ENCODE measurements around the gene BIRC2.
"Not testable (repeated sequence)": the region's sequence is repeated elsewhere in the genome, so short reads cannot be mapped to it uniquely, and the experiment has no call there.

BIRC2 gene

DNA sequence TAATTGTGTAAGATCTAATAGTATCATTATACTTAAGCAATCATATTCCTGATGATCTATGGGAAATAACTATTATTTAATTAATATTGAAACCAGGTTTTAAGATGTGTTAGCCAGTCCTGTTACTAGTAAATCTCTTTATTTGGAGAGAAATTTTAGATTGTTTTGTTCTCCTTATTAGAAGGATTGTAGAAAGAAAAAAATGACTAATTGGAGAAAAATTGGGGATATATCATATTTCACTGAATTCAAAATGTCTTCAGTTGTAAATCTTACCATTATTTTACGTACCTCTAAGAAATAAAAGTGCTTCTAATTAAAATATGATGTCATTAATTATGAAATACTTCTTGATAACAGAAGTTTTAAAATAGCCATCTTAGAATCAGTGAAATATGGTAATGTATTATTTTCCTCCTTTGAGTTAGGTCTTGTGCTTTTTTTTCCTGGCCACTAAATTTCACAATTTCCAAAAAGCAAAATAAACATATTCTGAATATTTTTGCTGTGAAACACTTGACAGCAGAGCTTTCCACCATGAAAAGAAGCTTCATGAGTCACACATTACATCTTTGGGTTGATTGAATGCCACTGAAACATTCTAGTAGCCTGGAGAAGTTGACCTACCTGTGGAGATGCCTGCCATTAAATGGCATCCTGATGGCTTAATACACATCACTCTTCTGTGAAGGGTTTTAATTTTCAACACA is 23.3 kb upstream of the BIRC2 start:
- no peak for DNase-seq

DNA sequence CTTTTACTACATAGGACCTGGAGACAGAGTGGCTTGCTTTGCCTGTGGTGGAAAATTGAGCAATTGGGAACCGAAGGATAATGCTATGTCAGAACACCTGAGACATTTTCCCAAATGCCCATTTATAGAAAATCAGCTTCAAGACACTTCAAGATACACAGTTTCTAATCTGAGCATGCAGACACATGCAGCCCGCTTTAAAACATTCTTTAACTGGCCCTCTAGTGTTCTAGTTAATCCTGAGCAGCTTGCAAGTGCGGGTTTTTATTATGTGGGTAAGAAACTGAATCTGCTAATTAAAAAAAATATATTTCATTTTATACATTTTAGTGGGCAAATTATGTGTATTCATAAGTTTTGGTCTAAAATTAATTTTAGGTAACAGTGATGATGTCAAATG is 21.9 kb upstream of the BIRC2 start:
- DNase-seq = no peak

DNA sequence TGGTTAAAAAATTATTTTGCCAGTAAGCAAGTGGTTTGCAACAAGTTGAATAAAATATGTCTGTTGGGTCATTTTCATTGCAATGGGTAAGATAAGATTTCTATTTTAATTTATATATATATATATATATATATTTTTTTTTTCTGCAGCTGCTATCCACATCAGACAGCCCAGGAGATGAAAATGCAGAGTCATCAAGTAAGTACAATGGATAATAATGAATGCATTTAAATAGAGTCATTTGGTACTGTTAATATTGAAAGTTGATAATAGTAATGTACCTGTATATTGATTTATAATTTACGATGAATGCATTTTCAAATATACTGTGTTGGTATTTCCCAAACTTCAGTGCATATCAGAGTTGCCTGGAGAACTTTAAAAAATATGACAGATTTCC is 18.3 kb upstream of the BIRC2 start:
- DNase-seq = no peak

DNA sequence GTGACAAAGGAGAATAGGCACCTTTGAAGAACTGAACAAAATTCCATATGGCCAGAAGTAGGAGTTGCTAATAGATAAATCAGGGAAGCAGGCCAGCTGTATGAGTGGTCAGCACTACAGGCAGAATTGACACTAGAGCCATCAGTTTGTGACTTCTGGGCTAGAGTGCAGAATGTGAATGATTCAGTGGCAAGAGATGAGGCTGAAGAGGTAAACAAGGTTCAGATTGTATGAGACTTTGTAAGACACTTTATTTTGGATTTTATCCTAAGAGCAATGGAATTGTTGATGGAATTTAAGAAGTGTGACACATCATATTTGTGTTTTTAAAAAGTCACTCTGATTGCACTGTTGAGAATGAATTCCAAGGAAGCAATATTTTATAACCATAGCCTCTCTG is 16.8 kb upstream of the BIRC2 start:
- no peak for DNase-seq

DNA sequence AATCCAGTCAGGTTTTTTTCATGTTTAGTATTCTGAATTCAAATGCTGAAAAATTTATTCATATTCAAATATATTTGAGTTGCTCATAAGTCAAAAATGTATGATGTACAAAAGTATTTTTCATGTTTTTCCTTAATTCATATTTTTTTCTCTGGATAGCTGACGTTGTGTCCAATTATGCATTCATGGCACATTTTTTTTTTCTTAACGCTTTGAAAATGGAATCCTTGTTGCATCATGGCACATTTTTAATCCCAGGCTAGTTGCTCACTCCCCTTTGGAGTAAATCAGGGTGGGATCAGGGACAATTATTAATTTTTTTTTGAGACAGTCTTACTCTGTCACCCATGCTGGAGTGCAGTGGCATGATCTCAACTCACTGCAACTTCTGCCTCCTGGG is 15.7 kb upstream of the BIRC2 start:
- no peak for DNase-seq

DNA sequence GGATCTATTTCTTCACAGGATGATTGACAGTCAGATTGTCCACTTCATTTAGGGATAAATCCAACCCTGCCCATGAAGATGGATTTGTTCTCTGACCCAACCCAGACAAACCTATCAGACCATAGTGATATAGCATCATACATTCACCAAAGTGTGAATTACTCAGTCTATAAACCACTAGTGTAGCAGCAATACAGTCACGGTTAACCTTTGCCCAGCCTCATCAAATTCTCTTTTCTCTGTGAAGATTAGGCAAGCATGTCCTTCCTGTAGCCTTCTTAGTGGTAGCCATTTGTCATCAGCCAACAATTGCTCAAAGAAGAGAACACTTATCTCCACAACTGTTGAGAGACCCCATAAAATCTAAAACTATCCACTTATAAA is 14.4 kb upstream of the BIRC2 start:
- no peak for DNase-seq

DNA sequence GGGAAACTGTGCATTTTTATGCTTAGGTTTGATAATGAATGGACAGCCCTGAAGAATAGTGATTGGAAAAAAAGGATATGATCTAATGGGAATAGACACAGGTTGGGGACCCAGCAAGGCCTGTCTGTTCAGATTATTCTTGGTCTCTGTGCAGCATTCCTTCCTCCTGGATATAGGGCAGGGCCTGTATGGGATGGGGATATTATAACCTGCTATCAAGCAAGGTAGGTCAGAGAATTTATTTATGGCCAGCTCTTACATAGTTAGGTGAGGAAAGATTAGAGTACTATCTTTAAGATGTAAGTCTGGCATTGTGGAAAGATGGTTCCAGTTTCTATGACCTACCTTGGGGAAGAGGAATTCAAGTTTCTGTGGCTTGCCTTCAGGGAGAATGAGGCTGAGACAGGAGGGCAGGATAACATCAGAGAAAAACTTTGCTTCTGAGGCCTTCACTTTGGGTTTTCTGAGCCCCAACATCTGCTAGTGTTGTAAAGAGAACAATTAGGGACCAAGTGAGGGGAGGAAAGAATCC is 8.5 kb upstream of the BIRC2 start:
- no peak for DNase-seq

DNA sequence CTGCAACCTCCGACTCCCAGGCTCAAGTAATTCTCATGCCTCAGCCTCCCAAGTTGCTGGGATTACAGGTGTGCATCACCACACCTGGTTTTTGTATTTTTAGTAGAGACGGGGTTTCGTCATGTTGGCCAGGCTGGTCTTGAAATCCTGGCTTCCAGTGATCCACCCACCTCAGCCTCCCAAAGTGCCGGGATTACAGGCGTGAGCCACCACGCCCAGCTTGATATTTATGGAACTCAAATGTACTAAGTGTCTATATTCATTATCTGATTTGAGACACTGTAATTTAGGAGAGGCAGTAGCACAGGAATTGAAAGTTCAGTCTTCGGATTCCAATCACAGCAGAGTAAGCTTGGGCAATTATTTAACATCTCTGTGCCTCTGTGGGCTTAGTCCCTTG is 5.7 kb upstream of the BIRC2 start:
- not testable (repeated sequence) for DNase-seq

DNA sequence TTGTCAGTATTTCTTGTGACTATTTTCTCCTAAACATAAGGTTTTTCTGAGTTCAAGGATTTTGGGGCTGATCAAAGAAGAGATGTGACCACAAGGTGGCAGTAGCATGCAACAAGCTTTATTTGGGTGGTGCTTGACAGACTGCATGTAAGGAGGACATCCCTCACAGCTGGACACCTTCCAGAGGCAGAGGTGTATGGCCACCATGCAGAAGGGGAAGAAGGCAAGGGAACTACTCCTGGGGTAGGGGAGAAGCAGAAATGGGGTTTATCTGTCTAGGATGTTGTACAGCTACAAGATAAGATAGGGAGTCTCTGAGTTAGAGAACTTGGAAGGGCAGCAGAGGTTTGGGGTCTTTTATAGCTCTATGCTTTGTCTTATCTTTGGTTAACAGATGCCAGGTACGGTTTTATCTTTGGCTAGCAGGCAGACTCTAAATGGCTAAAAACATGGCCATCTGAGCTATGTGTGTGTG is 5.1 kb upstream of the BIRC2 start:
- peak; percentile 84 for DNase-seq

DNA sequence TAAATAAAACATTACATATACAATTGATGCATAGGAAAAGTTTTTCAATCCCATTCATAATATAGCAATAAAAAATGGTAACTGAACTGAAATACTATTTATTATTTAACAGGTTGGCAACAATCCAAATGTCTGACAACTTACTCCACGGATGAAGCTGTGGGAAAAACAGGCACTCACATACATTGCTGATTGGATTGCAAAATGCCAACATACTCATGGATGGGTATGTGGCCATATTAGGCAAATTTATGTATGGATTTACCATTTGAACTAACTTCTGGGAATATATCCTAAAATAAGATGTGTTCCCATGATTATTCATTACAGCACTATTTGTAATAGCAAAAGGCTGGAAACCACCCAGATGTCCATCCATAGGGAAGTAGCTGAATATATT is 3.2 kb upstream of the BIRC2 start:
- DNase-seq = peak; percentile 69

DNA sequence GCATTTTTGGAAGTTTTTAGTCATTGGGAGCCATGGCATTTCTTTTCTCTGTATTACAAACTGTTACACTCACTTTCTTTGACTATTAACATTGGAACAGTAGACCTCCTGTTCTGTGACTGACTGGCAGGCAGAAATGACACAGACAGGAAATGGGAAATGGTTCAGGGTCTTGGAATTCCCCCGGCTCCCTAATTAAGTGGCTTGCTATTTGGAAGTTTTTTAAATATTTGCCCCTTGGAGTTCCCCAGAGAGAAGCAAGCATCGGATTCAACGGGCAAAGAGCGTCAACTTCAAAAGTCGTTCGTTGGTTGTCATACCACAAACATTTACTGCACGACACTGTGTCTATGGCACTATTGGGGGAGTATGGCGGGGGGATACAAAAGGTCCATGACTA is 1.1 kb upstream of the BIRC2 start:
- DNase-seq = peak; percentile 75

DNA sequence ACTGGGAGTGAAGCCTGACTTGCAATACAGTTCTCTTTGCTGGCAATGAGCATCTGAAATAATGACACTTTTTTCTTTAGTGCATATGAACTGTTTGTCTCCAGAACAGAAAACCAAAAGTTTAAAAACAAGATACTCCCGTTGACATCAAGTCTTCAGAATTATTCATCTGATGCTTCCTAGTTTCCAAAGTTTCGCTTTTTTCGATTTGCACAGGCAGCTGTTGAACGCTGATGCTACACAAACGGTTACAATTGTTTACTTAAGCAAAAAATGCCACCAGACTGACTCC is 612 bp upstream of the BIRC2 start:
- peak; percentile 90 for DNase-seq

DNA sequence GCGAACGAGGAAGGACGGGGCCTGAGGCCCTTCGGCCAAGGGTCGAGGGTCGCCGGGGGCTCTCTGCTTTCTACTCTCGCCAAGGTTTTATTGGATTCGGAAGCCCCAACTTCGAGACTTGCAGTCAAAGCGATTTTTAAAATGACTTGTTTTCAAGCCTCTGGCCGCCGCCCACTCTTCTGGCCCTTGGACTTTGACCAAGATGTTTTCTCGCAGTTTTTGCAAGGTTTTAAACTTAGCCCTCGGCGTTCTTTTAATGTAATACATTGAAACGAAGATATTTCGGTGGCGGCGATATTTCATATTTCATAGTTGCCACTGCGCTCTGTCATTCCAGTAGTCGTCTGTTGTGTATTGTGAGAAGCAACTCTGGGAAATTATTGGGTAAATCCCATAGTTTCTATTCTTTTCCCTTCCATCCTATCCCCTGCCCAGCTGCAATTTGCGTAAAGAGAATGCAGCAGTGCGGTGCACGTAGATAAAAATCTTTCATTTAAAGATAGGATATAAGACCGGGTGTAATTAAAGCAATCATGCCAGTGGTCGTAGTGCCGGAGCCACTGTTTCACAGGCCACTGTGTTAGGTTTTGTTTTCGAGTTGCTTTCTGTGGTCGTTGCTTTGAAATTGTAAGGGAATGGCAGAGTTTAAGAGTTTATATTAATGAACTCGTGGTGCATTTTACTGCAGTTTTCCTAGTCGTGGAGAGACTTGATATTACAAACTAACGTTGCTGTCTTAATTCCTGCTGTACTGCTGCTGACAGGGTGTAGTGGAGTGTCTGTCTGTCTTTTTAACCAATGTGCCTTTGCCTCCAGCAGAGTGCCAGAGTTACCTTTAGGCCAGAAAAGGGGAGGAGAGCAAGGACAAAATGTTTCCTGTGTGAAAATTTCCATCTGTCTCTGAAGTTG is 702 bp downstream of the BIRC2 start:
- DNase-seq = peak; percentile 72

DNA sequence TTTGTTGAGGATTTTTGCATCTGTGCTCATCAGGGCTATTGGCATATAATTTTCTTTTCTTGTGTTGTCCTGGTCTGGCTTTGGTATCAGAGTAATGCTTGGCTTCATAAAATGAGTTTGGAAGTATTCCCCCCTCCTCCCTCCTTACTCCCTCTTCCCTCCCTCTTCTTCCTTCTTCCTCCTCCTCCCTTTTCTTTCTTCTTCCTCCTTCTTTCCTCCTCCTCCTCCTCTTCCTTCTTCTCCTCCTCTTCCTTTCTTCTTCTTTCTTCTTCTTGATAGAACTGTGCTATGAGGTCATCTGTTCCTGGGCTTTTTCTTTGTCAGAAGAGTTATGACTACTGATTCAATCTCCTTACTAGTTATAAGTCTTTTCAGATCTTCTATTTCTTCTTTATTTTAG is 10.1 kb downstream of the BIRC2 start:
- DNase-seq = no peak

DNA sequence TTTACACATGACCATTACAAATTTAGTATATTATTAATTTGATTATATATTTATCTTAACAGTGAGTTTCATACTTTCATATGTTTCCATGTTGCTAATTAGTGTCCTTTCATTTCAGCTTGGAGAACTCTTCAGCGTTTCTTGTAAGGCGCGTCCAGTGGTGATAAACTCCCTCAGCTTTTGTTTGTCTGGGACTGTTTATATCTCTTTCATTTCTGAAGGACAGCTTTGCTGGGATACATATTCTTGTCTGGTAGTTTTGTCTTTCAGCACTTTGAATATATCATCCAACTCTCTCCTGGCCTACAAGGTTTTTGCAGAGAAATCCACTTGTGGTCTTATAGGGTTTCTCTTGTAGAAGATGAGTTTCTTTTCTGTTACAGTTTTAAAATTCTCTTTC is 12.4 kb downstream of the BIRC2 start:
- DNase-seq = no peak

DNA sequence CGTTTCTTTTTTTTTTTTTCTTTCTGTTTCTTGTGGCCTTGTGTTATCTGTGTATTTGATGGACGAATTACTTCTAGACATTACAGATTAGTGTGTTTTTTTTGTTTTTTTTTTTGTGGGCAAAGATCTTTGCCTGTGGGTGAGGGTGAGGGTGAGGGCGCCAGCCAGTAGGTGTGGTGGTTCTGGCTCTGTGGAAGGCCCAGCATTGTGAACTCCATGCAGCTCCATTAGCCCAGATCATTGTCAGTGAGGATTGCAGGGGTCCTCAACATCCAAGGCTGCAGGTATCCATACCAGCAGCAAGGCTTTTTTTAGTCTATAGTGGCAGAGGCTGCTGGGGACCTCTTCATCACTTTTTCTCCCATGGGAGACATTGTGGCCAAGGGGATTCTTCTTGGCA is 13.7 kb downstream of the BIRC2 start:
- DNase-seq = no peak

DNA sequence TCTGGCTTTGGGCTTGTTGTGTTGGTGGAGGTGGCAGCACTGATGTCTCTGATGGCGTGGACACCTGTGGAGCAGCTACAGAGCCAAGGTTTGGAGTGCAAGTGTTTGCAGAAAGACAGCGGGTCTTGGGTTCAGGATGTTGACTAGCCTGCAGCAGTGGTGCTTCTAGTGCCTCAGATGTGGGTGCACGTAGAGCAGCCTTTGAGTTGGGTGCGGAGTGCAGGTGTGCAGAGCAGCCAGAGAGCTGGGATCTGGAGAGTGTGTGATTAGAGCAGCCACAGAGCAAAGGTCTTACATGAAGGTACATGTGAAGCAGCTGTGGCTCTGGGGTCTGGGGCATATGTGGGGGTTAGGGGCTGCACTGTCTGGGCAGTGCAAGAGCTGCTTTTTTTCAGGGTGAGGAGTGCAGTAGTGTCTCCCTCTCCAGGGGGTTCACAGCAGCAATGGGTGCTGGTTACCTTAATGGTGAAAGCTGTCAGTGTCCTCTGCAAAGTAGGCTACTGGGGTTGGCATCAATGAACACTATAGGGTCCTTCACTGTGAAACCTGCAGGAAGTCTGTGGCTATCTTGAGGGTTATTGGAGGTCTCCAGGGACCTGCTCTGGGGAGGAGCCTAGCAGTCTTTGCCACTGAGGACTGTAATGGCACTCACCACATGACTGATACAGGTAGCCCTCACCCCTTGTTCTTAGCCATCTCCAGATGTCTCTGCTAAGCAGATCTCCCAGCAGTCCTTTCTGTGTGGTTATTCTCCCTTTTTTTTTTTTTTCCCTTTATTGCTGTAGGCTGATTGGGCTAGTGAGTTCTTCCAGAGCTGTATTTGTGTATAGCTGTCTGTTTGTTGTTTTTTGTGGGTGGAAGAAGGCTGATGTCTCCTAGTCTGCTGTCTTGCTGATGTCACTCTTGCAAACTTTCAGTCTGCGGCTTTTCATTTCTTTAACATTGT is 14.3 kb downstream of the BIRC2 start:
- DNase-seq = no peak

DNA sequence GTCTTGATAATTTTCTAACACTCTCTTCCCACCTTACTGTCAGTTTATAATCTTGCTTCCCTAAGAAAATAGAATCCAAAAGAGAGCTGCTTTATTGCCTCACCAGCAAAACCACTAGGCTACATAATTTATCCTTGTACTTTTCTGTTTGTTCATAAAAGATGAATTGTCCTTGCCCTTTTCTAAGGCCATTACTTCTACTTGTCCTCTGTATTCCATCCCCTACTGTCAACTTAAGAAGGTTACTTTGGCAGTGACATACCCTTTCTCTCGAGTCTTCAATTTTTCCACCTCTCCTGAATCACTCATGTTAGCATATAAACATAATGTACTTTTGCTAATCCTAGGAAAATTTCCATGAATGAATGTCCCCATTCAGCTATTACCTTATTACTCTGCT is 18.0 kb downstream of the BIRC2 start:
- no peak for DNase-seq

DNA sequence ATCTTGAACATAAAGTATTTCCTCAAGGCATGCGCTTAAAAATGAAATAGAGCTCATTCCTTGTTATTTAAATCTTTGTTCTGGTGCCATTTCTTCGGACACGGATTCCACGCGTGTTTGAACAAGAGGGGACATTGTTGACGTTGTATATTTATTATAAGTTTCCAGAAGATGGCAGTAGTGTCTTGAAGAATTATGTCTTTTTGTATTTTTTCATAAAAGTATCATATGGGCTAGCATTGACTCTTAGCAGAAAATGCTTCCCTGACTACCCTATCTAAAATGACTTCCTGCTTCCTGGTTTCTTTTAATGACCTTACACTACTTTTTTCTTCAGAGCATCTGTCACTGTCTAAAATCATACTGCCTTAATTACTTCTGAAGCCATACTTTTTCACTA is 20.4 kb downstream of the BIRC2 start:
- no peak for DNase-seq

DNA sequence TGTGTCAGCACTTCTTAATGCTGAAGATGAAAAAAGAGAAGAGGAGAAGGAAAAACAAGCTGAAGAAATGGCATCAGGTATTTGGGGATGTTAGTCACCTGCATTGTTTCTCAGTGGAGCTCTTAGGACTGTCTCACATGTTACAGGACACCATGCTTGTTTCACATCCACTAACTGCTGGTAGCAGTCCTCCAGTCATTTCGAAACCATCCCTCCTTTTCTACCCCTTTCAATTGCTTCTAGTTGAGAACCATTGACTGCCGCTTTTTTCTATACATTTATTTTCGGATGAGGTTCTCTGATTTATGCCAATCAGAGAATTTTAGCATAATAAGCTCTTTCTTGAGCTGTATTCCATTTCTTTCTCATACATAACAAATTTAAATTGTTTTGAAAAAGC is 21.5 kb downstream of the BIRC2 start:
- DNase-seq = no peak

DNA sequence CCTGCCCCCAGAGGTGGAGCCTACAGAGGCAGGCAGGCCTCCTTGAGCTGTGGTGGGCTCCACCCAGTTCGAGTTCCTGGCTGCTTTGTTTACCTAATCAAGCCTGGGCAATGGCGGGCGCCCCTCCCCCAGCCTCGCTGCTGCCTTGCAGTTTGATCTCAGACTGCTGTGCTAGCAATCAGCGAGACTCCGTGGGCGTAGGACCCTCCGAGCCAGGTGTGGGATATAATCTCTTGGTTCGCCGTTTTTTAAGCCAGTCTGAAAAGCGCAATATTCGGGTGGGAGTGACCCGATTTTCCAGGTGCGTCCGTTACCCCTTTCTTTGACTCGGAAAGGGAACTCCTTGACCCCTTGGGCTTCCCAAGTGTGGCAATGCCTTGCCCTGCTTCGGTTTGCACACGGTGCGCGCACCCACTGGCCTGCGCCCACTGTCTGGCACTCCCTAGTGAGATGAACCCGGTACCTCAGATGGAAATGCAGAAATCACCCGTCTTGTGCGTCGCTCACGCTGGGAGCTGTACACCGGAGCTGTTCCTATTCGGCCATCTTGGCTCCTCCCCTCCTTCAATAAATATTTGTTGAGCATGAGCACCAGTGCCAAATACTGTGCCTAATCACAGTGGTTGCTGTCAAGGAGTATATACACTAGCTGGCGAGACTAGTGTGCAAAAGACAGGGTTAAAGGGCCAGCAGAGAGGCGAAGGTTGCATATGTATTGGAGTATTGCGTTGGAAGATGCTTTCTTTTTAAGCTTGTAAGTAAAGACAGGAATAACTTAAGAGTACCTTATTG is 27.8 kb downstream of the BIRC2 start:
- not testable (repeated sequence) for DNase-seq

DNA sequence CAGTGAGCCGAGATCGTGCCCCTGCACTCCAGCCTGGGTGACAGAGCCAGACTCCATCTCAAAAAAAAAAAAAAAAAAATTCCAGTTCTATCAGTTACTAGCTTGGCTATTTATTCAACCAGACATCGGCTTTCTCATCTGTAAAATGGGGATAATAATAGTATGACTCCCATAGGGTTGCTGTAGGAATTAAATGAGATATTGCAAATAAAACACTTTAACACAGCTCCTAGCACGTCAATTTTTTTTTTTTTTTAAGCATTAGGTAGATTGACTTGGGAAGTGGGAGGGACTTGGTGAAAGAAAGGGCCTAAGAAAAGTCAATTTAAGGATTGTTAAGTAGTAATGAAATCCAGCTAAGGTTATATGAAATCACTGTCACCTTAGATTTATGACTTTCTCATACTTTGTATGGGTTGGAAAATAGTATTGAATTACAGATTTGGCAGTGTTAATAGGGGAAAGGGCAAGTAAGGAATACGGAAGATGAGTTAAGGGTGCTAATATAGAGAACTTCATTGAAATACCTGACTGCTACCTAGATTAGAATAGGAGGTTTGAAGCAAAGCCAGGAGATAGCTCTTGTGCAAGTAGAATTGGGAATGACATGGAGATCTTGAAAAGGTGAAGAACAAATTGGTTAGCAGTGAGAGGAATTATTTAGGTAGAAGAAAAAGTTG is 28.8 kb downstream of the BIRC2 start:
- DNase-seq = no peak
